Retinal pigment epithelial cell (primary cell): ENCODE measurements around the gene CRELD2.

ENCODE experiments used
- DNase-seq: peaks from one replicate; pipeline ENCODE4 v3.0.0-alpha.2; 2010; ENCODE audit warnings: low read depth
- H3K4me3 ChIP-seq: 2 replicates; pipeline ENCODE4 v1.5.1; 2011; ENCODE audit warnings: mild to moderate bottlenecking, low read length, control low read depth, moderate library complexity
- CTCF ChIP-seq: conservative IDR thresholded peaks from 2 replicates; pipeline ENCODE4 v1.5.1; 2011; ENCODE audit warnings: low read depth, low read length, control low read depth, inconsistent platforms

CRELD2 gene

GRCh38 chr22:49948116-49948957, 29.9 kb downstream of the CRELD2 start:
- no peak for TF ChIP-seq CTCF
- no peak overlapping the region for H3K4me3 ChIP-seq

DNA sequence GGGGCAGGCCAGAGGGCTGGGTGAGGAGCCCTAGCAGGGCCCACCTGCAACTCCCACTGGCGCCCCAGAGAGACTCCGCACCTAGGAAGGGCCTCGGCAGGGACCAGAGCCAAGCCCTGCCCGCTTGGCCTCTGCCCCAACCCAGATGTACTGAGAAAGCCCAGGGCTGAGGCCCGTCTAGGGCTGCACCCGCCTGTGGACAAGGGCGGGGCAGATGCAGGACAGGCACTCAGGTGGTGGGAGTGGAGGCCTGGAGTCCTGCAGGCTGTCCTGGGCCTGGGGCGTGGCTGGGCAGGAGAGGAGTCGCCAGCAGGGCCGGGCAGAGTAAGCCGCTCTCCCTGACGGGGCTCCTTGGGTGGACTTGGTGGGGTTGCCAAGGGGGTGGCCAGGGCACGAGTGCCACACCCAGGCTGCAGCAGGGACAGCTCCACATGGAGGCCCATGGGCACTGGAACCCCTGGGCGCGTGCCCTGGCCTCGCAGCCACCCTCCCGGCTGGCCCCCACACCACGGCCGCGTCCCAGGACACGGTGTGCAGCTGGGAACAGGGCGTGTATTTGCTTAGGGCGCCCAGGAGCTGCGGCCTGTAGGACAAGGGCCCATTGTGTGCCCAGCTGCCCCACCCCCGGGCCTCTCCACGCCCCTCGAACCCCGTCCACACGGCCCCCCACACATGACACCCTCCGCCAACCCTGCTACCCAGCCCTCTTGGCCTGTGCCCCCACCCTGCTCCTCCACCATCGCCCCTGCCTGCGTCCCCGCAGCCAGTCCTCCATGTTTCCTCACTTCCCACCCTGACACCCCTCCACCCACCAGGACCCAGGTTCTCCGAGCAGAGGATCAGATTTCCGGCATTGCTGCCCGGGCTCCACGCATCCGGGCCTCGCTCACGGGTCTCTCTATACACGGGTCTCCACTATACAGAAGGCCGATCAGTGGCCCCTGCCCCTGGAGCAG, 30.8 kb downstream of the CRELD2 start:
- no peak overlapping the region for H3K4me3 ChIP-seq
- TF ChIP-seq CTCF, result no peak
- DNase-seq, result no peak

More at GRCh38 chr22:49948116-49948957, 29.9 kb downstream of the CRELD2 start:
- no peak for DNase-seq

- no peak for TF ChIP-seq CTCF
- DNase-seq, result no peak
- H3K4me3 ChIP-seq, result no peak overlapping the region
These were observed 31.5 kb downstream of the CRELD2 start for GRCh38 chr22:49949914-49950292.

DNA sequence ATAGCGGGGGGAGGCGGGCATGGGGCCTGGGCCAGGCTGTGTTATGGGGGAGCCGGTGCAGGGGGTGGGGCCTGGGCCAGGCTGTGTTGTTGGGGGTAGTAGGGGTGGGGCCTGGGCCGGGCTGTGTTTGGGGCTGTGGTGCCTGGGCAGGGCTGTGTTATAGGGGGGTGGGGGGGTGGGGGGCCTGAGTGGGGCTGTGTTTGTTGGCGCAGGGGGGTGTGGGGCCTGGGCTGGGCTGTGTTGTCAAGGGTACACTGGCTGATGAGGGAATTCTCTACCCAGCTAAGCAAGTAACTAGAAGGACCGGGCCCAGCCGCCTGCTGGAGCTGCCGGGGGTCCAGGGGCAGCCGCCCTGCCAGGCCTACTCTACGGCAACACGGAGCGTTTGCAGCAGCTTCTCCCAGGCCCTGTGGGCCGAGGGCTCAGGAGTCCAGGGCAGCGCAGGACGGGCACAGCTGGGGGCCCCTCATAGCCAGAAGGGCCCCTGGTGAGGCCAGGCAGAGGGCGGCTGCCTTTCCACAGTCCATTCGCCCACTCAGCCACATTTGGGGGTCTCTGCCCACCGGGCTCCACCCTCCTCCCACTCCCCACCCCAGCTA, 32.1 kb downstream of the CRELD2 start:
- no peak overlapping the region for H3K4me3 ChIP-seq
- DNase-seq, result no peak

DNA sequence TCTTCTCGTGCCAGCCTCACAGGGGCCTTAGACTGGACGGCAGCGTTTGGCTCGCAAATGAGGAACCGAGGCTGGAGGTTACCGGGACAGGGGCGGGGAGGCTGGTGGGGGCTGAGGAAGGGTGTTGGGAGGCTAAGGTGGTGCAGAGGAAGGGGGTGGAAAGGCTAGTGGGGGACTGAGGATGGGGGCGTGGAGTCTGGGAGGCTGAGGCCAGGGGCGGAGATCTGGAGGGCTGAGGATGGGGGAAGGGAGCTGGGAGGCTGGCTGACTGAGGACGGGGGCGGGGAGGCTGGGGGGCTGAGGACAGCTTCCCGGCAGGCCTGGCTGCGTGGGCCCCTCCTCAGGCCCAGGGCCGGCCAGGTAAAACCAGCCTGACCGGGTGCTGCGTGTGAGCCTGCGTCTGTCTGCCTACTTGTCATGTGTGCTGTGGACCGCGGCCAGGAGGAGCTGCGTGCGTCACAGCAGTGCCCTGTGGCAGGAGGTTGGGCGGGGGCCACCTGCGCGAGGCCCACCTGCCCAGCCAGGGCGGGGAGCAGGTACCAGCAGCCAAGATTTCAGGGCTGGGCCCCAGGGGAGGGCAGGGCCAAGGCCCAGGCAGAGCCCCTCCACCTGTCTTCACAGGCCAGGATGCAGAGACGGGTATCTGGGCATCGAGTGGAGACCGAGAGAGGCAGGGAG, 32.7 kb downstream of the CRELD2 start:
- TF ChIP-seq CTCF, result no peak
- no peak for DNase-seq
- H3K4me3 ChIP-seq, result no peak overlapping the region

More for the DNA sequence above, 32.1 kb downstream of the CRELD2 start:
- TF ChIP-seq CTCF, result no peak

GRCh38 chr22:49951678-49951985, 33.2 kb downstream of the CRELD2 start:
- no peak for DNase-seq
- TF ChIP-seq CTCF, result no peak
- H3K4me3 ChIP-seq, result no peak overlapping the region
